GM12891 (cell line): ENCODE data around the gene EIF1AD.

Experiments used
- POLR2A ChIP-seq: IDR thresholded peaks from 2 replicates; pipeline ENCODE4 v1.6.1; 2011; ENCODE audit warnings: low read depth, low read length, control low read depth
- POLR2AphosphoS5 ChIP-seq: IDR thresholded peaks from 2 replicates; pipeline ENCODE4 v1.6.1; 2011; ENCODE audit warnings: low read depth, low read length, control low read depth
- SPI1 ChIP-seq: IDR thresholded peaks from 2 replicates; pipeline ENCODE4 v1.6.1; 2011; ENCODE audit warnings: low read depth, low read length, control low read depth
- TAF1 ChIP-seq: IDR thresholded peaks from 2 replicates; pipeline ENCODE4 v1.6.1; 2011; ENCODE audit warnings: low read depth, low read length, control low read depth

DNA sequence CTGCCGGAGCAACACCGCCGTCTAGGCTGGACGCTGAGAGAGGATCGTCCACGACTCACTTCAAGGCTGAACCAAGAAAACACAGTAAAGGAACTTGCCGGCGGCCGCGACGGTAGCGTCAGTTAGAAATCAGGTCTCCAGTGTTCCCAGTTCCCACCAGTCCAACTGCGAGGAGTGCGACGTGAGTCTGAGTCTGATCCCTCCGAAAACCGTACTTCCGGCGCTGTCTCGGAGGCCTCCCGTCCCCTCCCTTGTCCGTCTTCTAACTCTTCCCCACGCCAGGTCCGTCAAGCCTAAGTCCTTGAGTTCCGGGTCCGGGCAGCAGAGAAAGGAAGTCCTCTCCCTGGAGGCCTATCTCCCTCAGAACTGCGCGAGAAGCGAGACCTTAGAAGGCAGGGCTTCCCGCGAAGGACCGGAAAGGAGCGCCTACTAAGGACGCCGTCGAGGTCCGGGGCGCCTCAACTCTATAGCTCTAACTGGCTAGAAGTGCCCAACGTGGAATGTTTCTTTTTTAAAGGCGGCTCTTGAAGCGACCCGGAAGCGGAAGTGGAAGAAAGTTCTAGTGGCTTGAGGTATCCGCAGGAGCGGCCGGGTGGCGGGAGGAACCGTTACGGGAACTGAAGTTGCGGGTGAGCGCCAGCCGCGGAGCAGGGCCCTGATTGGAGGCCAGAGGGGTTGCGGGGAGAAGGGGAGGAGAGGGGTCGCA is at the start of gene EIF1AD, which contains the start of gene BANF1:
- peak; percentile 93 for TF ChIP-seq POLR2AphosphoS5
- peak; percentile 94 for TF ChIP-seq POLR2A
- peak; percentile 59; the same call in 1 of the 2 replicates for TF ChIP-seq SPI1
- TF ChIP-seq TAF1: peak; percentile 91
